ENCODE data around the gene MAZ. TPM values are rescaled to one million over a fixed set of nuclear protein-coding genes. Genes with fewer than 3 reads are reported as not detected.

MAZ gene
- total and polyA plus RNA-seq, 2 of the 13 experiments (the other 11 are each of a cell fraction or from before 2014, with no cell fraction given) = 203 to 277 TPM

DNA sequence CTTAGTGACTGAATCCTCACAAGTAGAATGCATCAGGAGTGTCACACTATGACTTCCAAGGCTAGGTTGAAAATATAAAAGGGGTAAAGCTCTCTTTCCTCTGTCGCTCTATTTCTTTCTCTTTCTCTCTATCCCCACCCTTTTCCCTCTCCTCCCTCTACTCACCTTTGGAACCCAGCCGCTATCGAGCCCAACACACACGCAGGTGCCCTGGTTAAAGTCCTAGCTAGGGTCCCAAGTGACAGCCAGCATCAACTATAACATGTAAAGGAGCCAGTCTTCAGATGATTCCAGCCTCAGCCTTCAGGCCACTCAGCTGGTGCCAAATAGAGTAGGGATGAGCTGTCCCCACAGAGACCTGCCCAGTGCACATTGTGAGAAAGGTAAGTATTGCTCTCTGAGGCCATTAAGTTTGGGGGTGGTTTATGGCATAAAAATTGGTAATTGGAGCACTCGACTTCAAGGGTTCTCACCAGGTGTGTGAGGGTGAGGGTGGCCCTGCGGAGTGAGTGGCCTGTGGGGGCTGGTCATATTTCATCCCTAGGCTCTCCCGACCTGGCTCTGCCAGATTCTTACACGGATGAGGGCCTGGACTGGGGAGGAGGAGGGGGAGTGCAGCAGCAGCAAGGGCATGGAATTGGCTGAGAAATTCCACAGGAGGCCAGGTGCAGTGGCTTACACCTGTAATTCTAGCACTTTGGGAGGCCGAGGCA is 45.6 kb upstream of the MAZ start (continued):
- no peak for TF ChIP-seq RORA (CRISPR knock-in tag; IDR thresholded peaks at IDR 0.05)
- no peak for TF ChIP-seq SMARCE1 (IDR thresholded peaks at IDR 0.05; ENCODE audit: borderline replicate concordance)
- 0 out of 2 replicates have a peak, but pooled peaks have one; percentile 33 for TF ChIP-seq ZNF430 (CRISPR knock-in tag; IDR thresholded peaks at IDR 0.05)
- TF ChIP-seq, protein P1, sequence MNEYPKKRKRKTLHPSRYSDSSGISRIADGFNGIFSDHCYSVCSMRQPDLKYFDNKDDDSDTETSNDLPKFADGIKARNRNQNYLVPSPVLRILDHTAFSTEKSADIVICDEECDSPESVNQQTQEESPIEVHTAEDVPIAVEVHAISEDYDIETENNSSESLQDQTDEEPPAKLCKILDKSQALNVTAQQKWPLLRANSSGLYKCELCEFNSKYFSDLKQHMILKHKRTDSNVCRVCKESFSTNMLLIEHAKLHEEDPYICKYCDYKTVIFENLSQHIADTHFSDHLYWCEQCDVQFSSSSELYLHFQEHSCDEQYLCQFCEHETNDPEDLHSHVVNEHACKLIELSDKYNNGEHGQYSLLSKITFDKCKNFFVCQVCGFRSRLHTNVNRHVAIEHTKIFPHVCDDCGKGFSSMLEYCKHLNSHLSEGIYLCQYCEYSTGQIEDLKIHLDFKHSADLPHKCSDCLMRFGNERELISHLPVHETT (CRISPR knock-in tag; conservative IDR thresholded peaks at IDR 0.05) = no peak
- TF ChIP-seq EP300 (IDR thresholded peaks at IDR 0.05; ENCODE audit: low read depth in 2 of 2, low read length in 2 of 2) = peak in 1 of 2 experiments; percentile 35; a peak in 1 of 4 replicates
- TF ChIP-seq EP300 (CRISPR knock-in tag; IDR thresholded peaks at IDR 0.05; ENCODE audit: borderline replicate concordance) = no peak
- 0 out of 2 replicates have a peak, but pooled peaks have one; percentile 14 for TF ChIP-seq ERF (CRISPR knock-in tag; IDR thresholded peaks at IDR 0.05)
- TF ChIP-seq ZNF138 (CRISPR knock-in tag; IDR thresholded peaks at IDR 0.05; ENCODE audit: low read depth) = no peak
- peak; percentile 29; the same call in 1 of the 2 replicates for TF ChIP-seq ZFX (CRISPR knock-in tag; IDR thresholded peaks at IDR 0.05; ENCODE audit: low read depth)
- TF ChIP-seq ZNF562 (CRISPR knock-in tag; IDR thresholded peaks at IDR 0.05; ENCODE audit: borderline replicate concordance) = no peak
- TF ChIP-seq, protein P2, sequence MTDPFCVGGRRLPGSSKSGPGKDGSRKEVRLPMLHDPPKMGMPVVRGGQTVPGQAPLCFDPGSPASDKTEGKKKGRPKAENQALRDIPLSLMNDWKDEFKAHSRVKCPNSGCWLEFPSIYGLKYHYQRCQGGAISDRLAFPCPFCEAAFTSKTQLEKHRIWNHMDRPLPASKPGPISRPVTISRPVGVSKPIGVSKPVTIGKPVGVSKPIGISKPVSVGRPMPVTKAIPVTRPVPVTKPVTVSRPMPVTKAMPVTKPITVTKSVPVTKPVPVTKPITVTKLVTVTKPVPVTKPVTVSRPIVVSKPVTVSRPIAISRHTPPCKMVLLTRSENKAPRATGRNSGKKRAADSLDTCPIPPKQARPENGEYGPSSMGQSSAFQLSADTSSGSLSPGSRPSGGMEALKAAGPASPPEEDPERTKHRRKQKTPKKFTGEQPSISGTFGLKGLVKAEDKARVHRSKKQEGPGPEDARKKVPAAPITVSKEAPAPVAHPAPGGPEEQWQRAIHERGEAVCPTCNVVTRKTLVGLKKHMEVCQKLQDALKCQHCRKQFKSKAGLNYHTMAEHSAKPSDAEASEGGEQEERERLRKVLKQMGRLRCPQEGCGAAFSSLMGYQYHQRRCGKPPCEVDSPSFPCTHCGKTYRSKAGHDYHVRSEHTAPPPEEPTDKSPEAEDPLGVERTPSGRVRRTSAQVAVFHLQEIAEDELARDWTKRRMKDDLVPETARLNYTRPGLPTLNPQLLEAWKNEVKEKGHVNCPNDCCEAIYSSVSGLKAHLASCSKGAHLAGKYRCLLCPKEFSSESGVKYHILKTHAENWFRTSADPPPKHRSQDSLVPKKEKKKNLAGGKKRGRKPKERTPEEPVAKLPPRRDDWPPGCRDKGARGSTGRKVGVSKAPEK (CRISPR knock-in tag; IDR thresholded peaks at IDR 0.05; ENCODE audit: borderline replicate concordance) = 0 out of 2 replicates have a peak, but pooled peaks have one; percentile 42
- no peak for TF ChIP-seq NRL (CRISPR knock-in tag; IDR thresholded peaks at IDR 0.05; ENCODE audit: borderline replicate concordance)
- TF ChIP-seq HNRNPK (IDR thresholded peaks at IDR 0.05; ENCODE audit: low read depth, low read length, poor library complexity, severe bottlenecking) = peak; percentile 40
- peak; percentile 68; the same call in 1 of the 2 replicates for TF ChIP-seq ZNF605 (CRISPR knock-in tag; IDR thresholded peaks at IDR 0.05)
- TF ChIP-seq, protein P3, sequence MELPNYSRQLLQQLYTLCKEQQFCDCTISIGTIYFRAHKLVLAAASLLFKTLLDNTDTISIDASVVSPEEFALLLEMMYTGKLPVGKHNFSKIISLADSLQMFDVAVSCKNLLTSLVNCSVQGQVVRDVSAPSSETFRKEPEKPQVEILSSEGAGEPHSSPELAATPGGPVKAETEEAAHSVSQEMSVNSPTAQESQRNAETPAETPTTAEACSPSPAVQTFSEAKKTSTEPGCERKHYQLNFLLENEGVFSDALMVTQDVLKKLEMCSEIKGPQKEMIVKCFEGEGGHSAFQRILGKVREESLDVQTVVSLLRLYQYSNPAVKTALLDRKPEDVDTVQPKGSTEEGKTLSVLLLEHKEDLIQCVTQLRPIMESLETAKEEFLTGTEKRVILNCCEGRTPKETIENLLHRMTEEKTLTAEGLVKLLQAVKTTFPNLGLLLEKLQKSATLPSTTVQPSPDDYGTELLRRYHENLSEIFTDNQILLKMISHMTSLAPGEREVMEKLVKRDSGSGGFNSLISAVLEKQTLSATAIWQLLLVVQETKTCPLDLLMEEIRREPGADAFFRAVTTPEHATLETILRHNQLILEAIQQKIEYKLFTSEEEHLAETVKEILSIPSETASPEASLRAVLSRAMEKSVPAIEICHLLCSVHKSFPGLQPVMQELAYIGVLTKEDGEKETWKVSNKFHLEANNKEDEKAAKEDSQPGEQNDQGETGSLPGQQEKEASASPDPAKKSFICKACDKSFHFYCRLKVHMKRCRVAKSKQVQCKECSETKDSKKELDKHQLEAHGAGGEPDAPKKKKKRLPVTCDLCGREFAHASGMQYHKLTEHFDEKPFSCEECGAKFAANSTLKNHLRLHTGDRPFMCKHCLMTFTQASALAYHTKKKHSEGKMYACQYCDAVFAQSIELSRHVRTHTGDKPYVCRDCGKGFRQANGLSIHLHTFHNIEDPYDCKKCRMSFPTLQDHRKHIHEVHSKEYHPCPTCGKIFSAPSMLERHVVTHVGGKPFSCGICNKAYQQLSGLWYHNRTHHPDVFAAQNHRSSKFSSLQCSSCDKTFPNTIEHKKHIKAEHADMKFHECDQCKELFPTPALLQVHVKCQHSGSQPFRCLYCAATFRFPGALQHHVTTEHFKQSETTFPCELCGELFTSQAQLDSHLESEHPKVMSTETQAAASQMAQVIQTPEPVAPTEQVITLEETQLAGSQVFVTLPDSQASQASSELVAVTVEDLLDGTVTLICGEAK (IDR thresholded peaks at IDR 0.05) = no peak
- TF ChIP-seq, protein P3 (CRISPR knock-in tag; IDR thresholded peaks at IDR 0.05) = 0 out of 2 replicates have a peak, but pooled peaks have one; percentile 30

Measured in HepG2 (cell line).